Fibroblast of pulmonary artery (primary cell): Measurements from ENCODE around the gene GNPDA2.
"Not testable (repeated sequence)": the region's sequence is repeated elsewhere in the genome, so short reads cannot be mapped to it uniquely, and the experiment has no call there.

Source experiments
- DNase-seq: peaks from one replicate; pipeline ENCODE4 v3.0.0-alpha.2; 2010; ENCODE audit warnings: low read depth
- H3K4me3 ChIP-seq: replicated peaks from 2 replicates; pipeline ENCODE4 v1.5.1; 2011; ENCODE audit warnings: low read depth, mild to moderate bottlenecking, control low read depth, low read length, moderate library complexity
- TF ChIP-seq, protein P1 (sequence below): IDR thresholded peaks from 2 replicates; pipeline ENCODE4 v1.5.1; 2011; ENCODE audit warnings: mild to moderate bottlenecking, control low read depth, low read length, inconsistent platforms; ENCODE audit errors: missing control alignments

GNPDA2 gene

DNA sequence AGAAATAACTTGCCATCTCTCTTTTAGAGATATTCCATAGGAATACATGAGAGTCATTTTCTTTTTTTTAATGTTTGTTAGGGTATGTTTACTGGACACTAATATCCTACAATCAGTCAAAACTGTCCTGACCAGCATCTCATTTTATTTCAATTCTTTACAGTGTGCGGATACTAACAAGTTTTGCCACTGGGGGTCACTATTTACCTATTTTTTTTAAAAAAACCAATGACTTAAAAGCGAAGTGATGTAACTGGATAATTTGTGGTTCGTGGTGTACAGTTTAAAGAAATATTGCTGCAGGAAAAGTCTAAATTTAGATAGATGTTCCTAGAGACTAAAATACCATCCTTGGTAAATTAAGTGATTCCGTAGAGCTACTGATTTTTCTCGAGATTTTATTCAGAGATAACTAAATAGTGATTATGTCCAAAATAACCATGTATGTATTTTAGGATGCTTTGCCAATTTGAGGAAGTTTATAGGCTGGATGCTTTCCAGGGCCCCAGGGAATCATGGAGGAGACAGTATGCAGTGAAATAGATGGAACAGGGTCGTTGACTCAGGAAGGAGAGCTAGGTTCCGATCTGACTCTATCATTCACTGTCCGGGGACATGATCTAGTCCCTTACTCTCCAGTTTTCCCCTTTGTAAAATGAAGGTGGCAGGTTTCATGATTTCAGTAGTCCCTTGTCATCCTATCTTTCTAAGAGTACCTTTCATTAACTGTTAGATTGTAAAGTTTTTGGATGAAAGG lies 34.0 kb upstream of the GNPDA2 start:
- TF ChIP-seq, protein P1, sequence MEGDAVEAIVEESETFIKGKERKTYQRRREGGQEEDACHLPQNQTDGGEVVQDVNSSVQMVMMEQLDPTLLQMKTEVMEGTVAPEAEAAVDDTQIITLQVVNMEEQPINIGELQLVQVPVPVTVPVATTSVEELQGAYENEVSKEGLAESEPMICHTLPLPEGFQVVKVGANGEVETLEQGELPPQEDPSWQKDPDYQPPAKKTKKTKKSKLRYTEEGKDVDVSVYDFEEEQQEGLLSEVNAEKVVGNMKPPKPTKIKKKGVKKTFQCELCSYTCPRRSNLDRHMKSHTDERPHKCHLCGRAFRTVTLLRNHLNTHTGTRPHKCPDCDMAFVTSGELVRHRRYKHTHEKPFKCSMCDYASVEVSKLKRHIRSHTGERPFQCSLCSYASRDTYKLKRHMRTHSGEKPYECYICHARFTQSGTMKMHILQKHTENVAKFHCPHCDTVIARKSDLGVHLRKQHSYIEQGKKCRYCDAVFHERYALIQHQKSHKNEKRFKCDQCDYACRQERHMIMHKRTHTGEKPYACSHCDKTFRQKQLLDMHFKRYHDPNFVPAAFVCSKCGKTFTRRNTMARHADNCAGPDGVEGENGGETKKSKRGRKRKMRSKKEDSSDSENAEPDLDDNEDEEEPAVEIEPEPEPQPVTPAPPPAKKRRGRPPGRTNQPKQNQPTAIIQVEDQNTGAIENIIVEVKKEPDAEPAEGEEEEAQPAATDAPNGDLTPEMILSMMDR: peak; percentile 49
- peak; percentile 61 for DNase-seq
- no peak overlapping the region for H3K4me3 ChIP-seq

DNA sequence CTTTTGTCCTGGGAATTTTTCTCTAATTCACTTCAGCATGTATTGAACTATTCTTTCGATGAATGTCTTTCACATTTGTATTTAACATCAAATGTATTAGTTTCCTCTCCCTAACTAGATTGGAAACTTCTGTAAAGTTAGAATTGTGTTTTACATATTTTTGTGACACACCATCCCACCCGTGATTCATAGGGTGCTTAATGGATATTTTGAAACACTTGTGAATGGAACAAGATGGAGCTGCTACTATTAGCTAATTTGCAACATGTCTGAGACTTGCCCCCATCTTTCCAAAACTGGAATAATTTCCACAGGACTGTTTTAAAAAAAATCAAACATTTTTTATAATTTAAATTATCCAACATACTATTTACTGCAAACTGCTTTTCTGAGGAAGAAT lies 30.2 kb upstream of the GNPDA2 start:
- no peak for DNase-seq
- TF ChIP-seq, protein P1: no peak
- no peak overlapping the region for H3K4me3 ChIP-seq

DNA sequence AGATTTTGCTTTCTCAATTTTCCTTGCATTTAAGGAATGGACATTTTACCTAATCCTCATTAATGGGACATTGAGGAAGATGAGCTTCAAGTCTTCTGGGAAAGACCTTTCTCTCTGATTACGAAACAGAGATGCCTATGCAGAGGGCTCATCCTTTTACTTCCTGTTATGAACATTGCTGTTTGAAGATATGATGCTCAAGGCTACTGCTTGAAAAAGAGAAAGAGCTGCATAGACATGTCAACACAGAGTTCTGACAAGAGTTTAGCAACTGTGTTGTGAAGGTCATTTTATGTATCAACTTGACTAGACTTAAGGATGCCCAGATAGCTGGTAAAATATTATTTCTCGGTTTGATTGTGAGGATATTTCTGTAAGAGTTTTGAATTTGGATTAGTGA lies 13.8 kb upstream of the GNPDA2 start:
- H3K4me3 ChIP-seq: no peak overlapping the region
- peak; percentile 4 for DNase-seq
- TF ChIP-seq, protein P1: no peak

DNA sequence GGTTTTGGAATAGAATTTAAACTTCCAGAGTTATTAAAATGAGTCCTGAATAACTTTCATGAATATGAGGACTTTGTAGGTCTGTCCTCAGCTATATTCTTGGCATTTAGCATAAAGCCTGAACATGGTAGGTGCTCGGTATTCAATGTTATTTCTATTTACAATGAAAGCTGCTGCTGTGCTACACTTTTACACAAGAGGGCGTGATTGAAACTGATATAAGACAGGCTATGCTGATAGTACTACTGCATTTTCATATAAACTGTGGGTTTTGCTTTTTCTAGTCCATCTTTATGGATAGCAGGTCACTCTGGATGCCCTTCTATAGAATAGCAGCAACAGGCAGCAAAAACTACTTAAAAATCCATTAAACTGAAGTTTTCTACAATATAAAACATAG lies 12.3 kb upstream of the GNPDA2 start:
- no peak overlapping the region for H3K4me3 ChIP-seq
- DNase-seq: no peak
- TF ChIP-seq, protein P1: no peak

DNA sequence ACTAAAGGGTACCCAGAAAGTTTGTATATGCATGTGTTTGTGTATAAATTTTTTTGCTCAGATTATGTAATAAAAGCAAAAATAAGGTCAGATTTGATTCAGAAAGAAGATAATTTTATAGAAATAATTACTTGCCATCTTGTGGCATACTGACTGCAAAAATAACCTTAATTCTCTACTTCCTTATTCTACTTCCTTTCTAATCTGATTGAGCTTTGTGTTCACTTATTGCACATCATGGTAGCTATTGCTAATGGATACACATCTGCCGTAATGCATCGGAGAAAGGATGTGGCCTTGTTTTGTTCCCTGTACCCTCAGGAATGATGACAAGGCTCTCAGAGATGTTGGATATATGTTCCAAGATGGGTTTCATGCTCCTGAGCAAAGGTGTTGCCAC lies 10.5 kb upstream of the GNPDA2 start:
- no peak overlapping the region for H3K4me3 ChIP-seq
- TF ChIP-seq, protein P1: no peak
- no peak for DNase-seq

DNA sequence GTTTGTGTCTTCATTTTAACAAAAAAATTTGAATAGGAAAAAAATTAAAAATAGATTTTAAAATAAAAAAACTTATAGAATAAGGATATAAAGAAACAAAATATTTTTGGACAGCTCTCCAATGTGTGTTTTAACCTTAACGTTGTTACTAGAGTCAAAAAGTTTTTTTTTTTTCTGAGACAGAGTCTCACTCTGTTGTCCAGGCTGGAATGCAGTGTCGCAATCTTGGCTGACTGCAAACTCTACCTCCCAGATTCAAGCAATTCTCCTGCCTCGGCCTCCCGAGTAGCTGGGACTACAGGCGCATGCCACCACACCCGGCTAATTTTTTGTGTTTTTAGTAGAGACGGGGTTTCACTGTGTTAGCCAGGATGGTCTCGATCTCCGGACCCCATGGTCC lies 2.3 kb upstream of the GNPDA2 start:
- H3K4me3 ChIP-seq, DNase-seq: not testable (repeated sequence)

DNA sequence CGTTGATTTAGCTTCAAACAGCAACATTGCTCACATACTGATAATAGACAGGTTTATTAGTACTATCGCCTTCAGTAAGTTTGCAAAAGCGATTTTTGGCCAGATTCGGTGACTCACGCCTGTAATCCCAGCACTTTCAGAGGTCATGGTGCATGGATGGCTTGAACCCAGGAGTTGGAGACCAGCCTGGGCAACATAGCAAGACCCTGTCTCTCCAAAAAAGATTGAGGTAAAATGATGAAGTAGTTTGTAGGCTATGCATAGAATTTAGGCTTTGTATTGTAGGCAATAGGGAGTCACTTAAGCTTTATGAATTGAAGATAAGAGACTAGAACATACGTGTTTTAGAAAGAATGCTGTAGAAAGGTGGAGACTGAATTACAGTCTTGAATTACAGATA lies 1.1 kb upstream of the GNPDA2 start:
- DNase-seq: no peak
- TF ChIP-seq, protein P1: no peak
- H3K4me3 ChIP-seq: no peak overlapping the region
